ENCODE results near the gene VSIR. TPM values are rescaled to one million over a fixed set of nuclear protein-coding genes. Genes with fewer than 3 reads are reported as not detected.

The VSIR gene
- polyA plus RNA-seq, 3 donors from 2014 or later, result 183 to 376 (median 274) TPM

GRCh38 chr10:71726580-71727104, 46.7 kb downstream of the VSIR start:
- Mint-ChIP-seq H3K9me3 (no peaks in the 10 kb centered on the region), H3K27ac (peak overlapping the region; percentile 90 to 97 (median 96)), H3K36me3 (no peaks in the 10 kb centered on the region), H3K4me3 (peak overlapping the region; percentile 73 to 84 (median 78)), H3K27me3 (ENCODE audit: low read depth in 3 of 3) (peaks cover 0 to 7% (median 5%) of the 10 kb centered on the region in 3 donors), H3K4me1 (peaks cover 59 to 63% of the 10 kb centered on the region in 2 donors)
- no peak for DNase-seq

GRCh38 chr10:71725998-71726579, 47.2 kb downstream of the VSIR start:
- Mint-ChIP-seq H3K4me1 (peaks cover 53 to 59% of the 10 kb centered on the region in 2 donors), H3K27me3 (ENCODE audit: low read depth in 3 of 3) (peaks cover 0 to 7% (median 5%) of the 10 kb centered on the region in 3 donors), H3K4me3 (peak overlapping the region; percentile 50 to 84 (median 77))

GRCh38 chr10:71725249-71725648, 48.1 kb downstream of the VSIR start:
- Mint-ChIP-seq H3K4me1 (peaks cover 47 to 55% of the 10 kb centered on the region in 2 donors), H3K36me3 (no peaks in the 10 kb centered on the region), H3K9me3 (no peaks in the 10 kb centered on the region), H3K4me3 (no peak overlapping the region), H3K27ac (peak overlapping the region in 3 of 6 donors; percentile 90 to 97 (median 96)), H3K27me3 (ENCODE audit: low read depth in 3 of 3) (peaks cover 0 to 7% (median 5%) of the 10 kb centered on the region in 3 donors)
- no peak for DNase-seq

More at GRCh38 chr10:71725998-71726579, 47.2 kb downstream of the VSIR start:
- Mint-ChIP-seq H3K9me3 (no peaks in the 10 kb centered on the region), H3K27ac (peak overlapping the region; percentile 90 to 97 (median 96)), H3K36me3 (no peaks in the 10 kb centered on the region)
- DNase-seq, result peak in 2 of 3 donors; percentile 46 to 47

GRCh38 chr10:71724539-71724938, 48.8 kb downstream of the VSIR start:
- no peaks in the 10 kb centered on the region for H3K9me3 Mint-ChIP-seq
- peaks cover 41 to 51% of the 10 kb centered on the region in 2 donors for H3K4me1 Mint-ChIP-seq

GRCh38 chr10:71723311-71723710, 50.0 kb downstream of the VSIR start:
- Mint-ChIP-seq H3K36me3 (no peaks in the 10 kb centered on the region), H3K9me3 (no peaks in the 10 kb centered on the region), H3K4me1 (peaks cover 30 to 42% of the 10 kb centered on the region in 2 donors), H3K27me3 (ENCODE audit: low read depth in 3 of 3) (peaks cover 0 to 6% (median 2%) of the 10 kb centered on the region in 3 donors), H3K4me3 (no peak overlapping the region), H3K27ac (peak overlapping the region in 1 of 6 donors; percentile 56)
- no peak for DNase-seq

More at GRCh38 chr10:71724539-71724938, 48.8 kb downstream of the VSIR start:
- peak overlapping the region in 3 of 6 donors; percentile 24 to 68 (median 67) for H3K27ac Mint-ChIP-seq
- no peak for DNase-seq
- peaks cover 0 to 7% (median 5%) of the 10 kb centered on the region in 3 donors for H3K27me3 Mint-ChIP-seq (ENCODE audit: low read depth in 3 of 3)
- no peaks in the 10 kb centered on the region for H3K36me3 Mint-ChIP-seq
- peak overlapping the region in 1 of 5 donors; percentile 12 for H3K4me3 Mint-ChIP-seq

- no peak overlapping the region for H3K4me3 Mint-ChIP-seq
- H3K27me3 Mint-ChIP-seq (ENCODE audit: low read depth in 3 of 3), result peaks cover 0 to 6% (median 2%) of the 10 kb centered on the region in 3 donors
- no peaks in the 10 kb centered on the region for H3K9me3 Mint-ChIP-seq
- no peaks in the 10 kb centered on the region for H3K36me3 Mint-ChIP-seq
- H3K4me1 Mint-ChIP-seq, result peaks cover 26 to 37% of the 10 kb centered on the region in 2 donors
- H3K27ac Mint-ChIP-seq, result peak overlapping the region in 3 of 6 donors; percentile 24 to 58 (median 57)
- no peak for DNase-seq
Measured at GRCh38 chr10:71722849-71723248, 50.5 kb downstream of the VSIR start.

- H3K4me3 Mint-ChIP-seq, result no peak overlapping the region
- peaks cover 10 to 22% of the 10 kb centered on the region in 2 donors for H3K4me1 Mint-ChIP-seq
Measured at GRCh38 chr10:71721313-71721712, 52.0 kb downstream of the VSIR start.

GRCh38 chr10:71720288-71720687, 53.0 kb downstream of the VSIR start:
- DNase-seq, result no peak
- Mint-ChIP-seq H3K36me3 (no peaks in the 10 kb centered on the region), H3K27me3 (ENCODE audit: low read depth in 3 of 3) (peaks cover 0 to 2% (median 0%) of the 10 kb centered on the region in 3 donors), H3K4me3 (no peak overlapping the region), H3K4me1 (peaks cover under 1 to 12% of the 10 kb centered on the region in 2 donors), H3K9me3 (no peaks in the 10 kb centered on the region), H3K27ac (no peak overlapping the region)

More at GRCh38 chr10:71721313-71721712, 52.0 kb downstream of the VSIR start:
- no peak for DNase-seq
- no peaks in the 10 kb centered on the region for H3K36me3 Mint-ChIP-seq
- peaks cover 0 to 2% (median 1%) of the 10 kb centered on the region in 3 donors for H3K27me3 Mint-ChIP-seq (ENCODE audit: low read depth in 3 of 3)
- no peaks in the 10 kb centered on the region for H3K9me3 Mint-ChIP-seq
- peak overlapping the region in 1 of 6 donors; percentile 57 for H3K27ac Mint-ChIP-seq

GRCh38 chr10:71719464-71720201, 53.7 kb downstream of the VSIR start, which contains the start of gene C10orf105:
TSS of gene C10orf105 (minus strand) at chr10:71719778. CDS start at chr10:71716337, 3,441 bp downstream.
- no peaks in the 10 kb centered on the region for H3K36me3 Mint-ChIP-seq
- H3K27ac Mint-ChIP-seq, result no peak within 1 kb of the TSS
- no peak for DNase-seq
- H3K4me3 Mint-ChIP-seq, result no peak within 1 kb of the TSS
- H3K27me3 Mint-ChIP-seq (ENCODE audit: low read depth in 3 of 3), result peaks cover 0 to 2% (median 0%) of the 10 kb centered on the region in 3 donors
- no peaks in the 10 kb centered on the region for H3K9me3 Mint-ChIP-seq
- peaks cover under 1 to 12% of the 10 kb centered on the region in 2 donors for H3K4me1 Mint-ChIP-seq

GRCh38 chr10:71719042-71719441, 54.3 kb downstream of the VSIR start:
- H3K27ac Mint-ChIP-seq, result no peak overlapping the region

GRCh38 chr10:71718165-71718698, 55.1 kb downstream of the VSIR start:
- H3K27ac Mint-ChIP-seq, result no peak overlapping the region

More at GRCh38 chr10:71719042-71719441, 54.3 kb downstream of the VSIR start:
- peaks cover 0 to 2% (median 0%) of the 10 kb centered on the region in 3 donors for H3K27me3 Mint-ChIP-seq (ENCODE audit: low read depth in 3 of 3)
- H3K4me3 Mint-ChIP-seq, result no peak overlapping the region
- H3K36me3 Mint-ChIP-seq, result no peaks in the 10 kb centered on the region
- H3K4me1 Mint-ChIP-seq, result peaks cover 6 to 15% of the 10 kb centered on the region in 2 donors
- no peak for DNase-seq
- H3K9me3 Mint-ChIP-seq, result no peaks in the 10 kb centered on the region

GRCh38 chr10:71717551-71717951, 55.8 kb downstream of the VSIR start:
- DNase-seq, result no peak
- Mint-ChIP-seq H3K9me3 (no peaks in the 10 kb centered on the region), H3K27me3 (ENCODE audit: low read depth in 3 of 3) (no peaks in the 10 kb centered on the region), H3K4me1 (peaks cover 17 to 24% of the 10 kb centered on the region in 2 donors), H3K4me3 (no peak overlapping the region), H3K36me3 (no peaks in the 10 kb centered on the region), H3K27ac (peak overlapping the region in 2 of 6 donors; percentile 8 to 12)

More at GRCh38 chr10:71718165-71718698, 55.1 kb downstream of the VSIR start:
- DNase-seq, result no peak
- peaks cover 14 to 23% of the 10 kb centered on the region in 2 donors for H3K4me1 Mint-ChIP-seq
- H3K27me3 Mint-ChIP-seq (ENCODE audit: low read depth in 3 of 3), result peaks cover 0 to 2% (median 0%) of the 10 kb centered on the region in 3 donors
- H3K9me3 Mint-ChIP-seq, result no peaks in the 10 kb centered on the region
- H3K36me3 Mint-ChIP-seq, result no peaks in the 10 kb centered on the region
- H3K4me3 Mint-ChIP-seq, result no peak overlapping the region

- peaks cover 22 to 26% of the 10 kb centered on the region in 2 donors for H3K4me1 Mint-ChIP-seq
- no peaks in the 10 kb centered on the region for H3K9me3 Mint-ChIP-seq
- H3K36me3 Mint-ChIP-seq, result no peaks in the 10 kb centered on the region
- H3K4me3 Mint-ChIP-seq, result no peak overlapping the region
- no peak for DNase-seq
- no peaks in the 10 kb centered on the region for H3K27me3 Mint-ChIP-seq (ENCODE audit: low read depth in 3 of 3)
- H3K27ac Mint-ChIP-seq, result peak overlapping the region in 1 of 6 donors; percentile 12
Measured at GRCh38 chr10:71717056-71717455, 56.3 kb downstream of the VSIR start.

All from immature natural killer cell (primary cell).